Brain microvascular endothelial cell (primary cell): Measurements from ENCODE around the gene SH3TC2.

Experiments used
- DNase-seq: peaks from one replicate; pipeline ENCODE4 v3.0.0-alpha.2; 2020
- H3K27ac ChIP-seq: fragments of 250-450 bp; sonication (Bioruptor Pico); 2 replicates; pipeline ENCODE4 v1.5.1; 2020; ENCODE audit warnings: mild to moderate bottlenecking, moderate library complexity
- H3K27me3 ChIP-seq: fragments of 250-450 bp; sonication (Bioruptor Pico); replicated peaks from 2 replicates; pipeline ENCODE4 v1.5.1; 2020; ENCODE audit warnings: mild to moderate bottlenecking
- H3K36me3 ChIP-seq: fragments of 250-450 bp; sonication (Bioruptor Pico); replicated peaks from 2 replicates; pipeline ENCODE4 v1.5.1; 2020; ENCODE audit warnings: mild to moderate bottlenecking
- H3K4me3 ChIP-seq: 2 replicates; pipeline ENCODE4 v1.5.1; 2011; ENCODE audit warnings: low read depth, mild to moderate bottlenecking, control low read depth, low read length, moderate library complexity
- in situ Hi-C: cut with HindIII; loops from 2 replicates; pipeline ENCODE4 v1.10.0; 2017; ENCODE audit warnings: low sequenced_read_pairs, low pct_ligation_motif_present
- TF ChIP-seq, protein P1 (sequence below): IDR thresholded peaks from 2 replicates; pipeline ENCODE4 v1.5.1; 2011; ENCODE audit warnings: low read depth, mild to moderate bottlenecking, moderate library complexity, low read length, control low read depth, inconsistent platforms; ENCODE audit errors: missing control alignments

The SH3TC2 gene

DNA sequence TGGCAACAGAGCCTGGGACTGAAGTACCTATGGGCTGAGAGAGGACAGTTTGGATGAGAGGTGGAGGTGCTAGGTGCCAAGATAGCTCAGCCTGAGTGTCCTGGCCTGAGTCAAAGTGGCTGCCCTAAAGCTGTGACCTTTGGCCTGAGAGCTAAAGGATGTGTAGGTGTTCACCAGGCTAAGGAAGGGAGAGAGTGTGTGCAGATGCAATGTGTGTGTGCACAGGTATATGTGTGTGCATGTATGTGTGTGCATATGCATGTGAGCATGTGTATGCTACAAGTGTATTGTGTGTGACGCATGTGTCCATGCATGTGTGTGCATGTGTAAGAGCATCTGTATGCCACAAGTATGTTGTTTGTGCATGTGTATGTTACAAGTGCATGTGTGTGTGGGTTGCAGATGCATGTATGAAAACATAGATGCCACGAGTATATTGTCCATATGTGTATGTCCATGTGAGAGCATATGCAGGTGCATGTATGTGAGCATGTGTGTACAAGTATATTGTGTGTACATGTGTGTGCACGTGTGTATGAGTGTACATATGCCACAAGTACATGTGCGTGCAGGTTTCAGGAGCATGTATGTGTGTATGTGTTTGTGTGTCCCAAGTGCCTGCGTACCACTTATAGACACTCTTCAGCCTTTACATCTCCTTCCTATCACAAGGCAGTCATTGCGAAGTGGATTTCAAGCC lies 102.6 kb downstream of the SH3TC2 start:
- in situ Hi-C loops = no loop called here
- H3K27me3 ChIP-seq = no peaks in the 10 kb centered on the region
- TF ChIP-seq, protein P1, sequence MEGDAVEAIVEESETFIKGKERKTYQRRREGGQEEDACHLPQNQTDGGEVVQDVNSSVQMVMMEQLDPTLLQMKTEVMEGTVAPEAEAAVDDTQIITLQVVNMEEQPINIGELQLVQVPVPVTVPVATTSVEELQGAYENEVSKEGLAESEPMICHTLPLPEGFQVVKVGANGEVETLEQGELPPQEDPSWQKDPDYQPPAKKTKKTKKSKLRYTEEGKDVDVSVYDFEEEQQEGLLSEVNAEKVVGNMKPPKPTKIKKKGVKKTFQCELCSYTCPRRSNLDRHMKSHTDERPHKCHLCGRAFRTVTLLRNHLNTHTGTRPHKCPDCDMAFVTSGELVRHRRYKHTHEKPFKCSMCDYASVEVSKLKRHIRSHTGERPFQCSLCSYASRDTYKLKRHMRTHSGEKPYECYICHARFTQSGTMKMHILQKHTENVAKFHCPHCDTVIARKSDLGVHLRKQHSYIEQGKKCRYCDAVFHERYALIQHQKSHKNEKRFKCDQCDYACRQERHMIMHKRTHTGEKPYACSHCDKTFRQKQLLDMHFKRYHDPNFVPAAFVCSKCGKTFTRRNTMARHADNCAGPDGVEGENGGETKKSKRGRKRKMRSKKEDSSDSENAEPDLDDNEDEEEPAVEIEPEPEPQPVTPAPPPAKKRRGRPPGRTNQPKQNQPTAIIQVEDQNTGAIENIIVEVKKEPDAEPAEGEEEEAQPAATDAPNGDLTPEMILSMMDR = no peak
- H3K4me3 ChIP-seq = no peak overlapping the region
- DNase-seq = no peak
- H3K27ac ChIP-seq = no peak overlapping the region
- H3K36me3 ChIP-seq = no peaks in the 10 kb centered on the region

DNA sequence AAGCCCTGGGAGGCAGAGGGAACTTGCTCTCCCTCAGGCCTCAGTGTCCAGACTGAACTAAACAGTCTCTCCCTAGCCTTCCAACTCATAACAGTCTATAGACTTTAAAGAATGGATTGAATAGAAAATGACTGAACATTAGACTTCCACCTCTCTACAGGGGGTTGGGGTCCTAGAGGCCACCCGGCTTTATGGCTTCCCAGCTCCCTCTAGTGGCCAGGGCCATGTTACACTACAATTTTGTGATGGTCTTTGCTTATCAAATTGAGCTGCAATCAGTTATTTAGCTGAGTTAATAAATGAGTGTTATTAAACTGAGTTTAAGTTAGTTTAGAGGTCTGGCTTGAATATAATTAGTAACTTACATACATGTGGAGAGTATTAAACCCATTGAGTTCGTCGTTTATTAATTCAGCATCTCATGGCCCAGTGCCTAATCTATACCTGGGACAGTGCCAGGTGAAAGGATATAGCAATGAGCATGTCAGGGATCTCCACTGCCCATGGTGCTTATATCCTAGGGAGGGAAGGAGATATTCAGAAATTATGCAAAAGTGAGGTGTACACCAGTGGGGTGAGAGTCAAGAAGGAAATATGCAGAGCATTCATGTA lies 105.2 kb downstream of the SH3TC2 start:
- no peak overlapping the region for H3K4me3 ChIP-seq
- H3K36me3 ChIP-seq = no peaks in the 10 kb centered on the region
- peak; percentile 33 for DNase-seq
- no peaks in the 10 kb centered on the region for H3K27me3 ChIP-seq
- TF ChIP-seq, protein P1 = peak; percentile 89
- in situ Hi-C loops = no loop called here
- H3K27ac ChIP-seq = no peak overlapping the region

DNA sequence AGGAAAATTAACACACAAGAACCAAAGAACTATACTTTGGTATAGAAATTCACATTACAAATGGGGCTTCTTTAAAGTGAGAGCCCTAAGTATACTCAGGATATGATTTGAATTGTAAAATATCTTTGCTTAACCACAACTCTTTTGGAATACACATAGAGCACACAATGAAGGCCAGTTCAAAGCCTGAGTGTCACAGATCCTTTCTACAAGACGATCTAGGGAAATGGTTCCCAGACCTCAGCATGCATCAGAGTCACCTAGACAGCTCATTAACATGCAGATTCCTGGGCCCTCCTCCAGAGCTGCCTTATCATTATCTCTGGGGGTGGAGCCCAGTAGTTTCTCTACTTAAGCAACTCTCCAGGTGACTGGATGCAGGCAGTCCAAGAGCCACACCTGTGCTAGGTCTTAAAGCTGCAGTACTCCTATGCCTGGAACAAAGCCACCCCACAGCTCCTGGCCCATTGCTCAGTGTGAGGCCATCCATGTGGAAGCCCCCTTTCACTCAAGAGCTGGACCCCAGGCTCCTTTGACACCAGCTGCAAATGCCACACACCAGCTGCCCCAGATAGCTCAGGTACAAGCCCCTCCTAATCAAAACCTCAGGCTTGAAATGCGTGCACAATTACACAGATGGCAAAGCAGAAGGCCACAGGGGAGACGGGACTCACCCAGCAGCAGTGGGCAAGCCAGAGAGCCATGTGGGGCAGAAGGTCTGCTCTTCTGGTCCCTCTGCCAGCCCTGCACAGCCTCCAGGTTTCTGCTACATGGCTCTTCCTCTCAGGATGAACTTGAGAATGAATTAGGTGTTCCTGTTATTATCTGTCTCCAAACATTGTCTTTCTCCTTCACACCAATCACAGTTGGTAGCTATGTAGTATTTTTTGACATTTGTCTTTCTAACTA lies 106.1 kb downstream of the SH3TC2 start:
- no peak overlapping the region for H3K4me3 ChIP-seq
- no peaks in the 10 kb centered on the region for H3K27me3 ChIP-seq
- H3K27ac ChIP-seq = no peak overlapping the region
- no peak for DNase-seq
- TF ChIP-seq, protein P1 = no peak
- in situ Hi-C loops = no loop called here
- H3K36me3 ChIP-seq = no peaks in the 10 kb centered on the region
